Gastrocnemius medialis (tissue), 4 donors: Measurements from ENCODE around the gene ELAVL4.

ENCODE experiments used
- POLR2A ChIP-seq, 2 donors: fragments of 450-650 bp; IDR thresholded peaks; one replicate each; pipeline ENCODE4 v1.6.1; 2017; ENCODE audit warnings: antibody characterized with exemption in 2 of 2, mild to moderate bottlenecking in 2 of 2, moderate library complexity in 2 of 2
- TF ChIP-seq, protein P1 (sequence below), 5 experiments: fragments of 450-650 bp in 3 of 5; fragments of 200-600 bp in 2 of 5; sonication (generic) in 2 of 5; IDR thresholded peaks in 4 of 5; conservative IDR thresholded peaks in 1 of 5; 1 replicate in 4 of 5; 2 replicates in 1 of 5; pipeline ENCODE4 v1.5.1; 2016 to 2019; ENCODE audit warnings: antibody characterized with exemption in 5 of 5, mild to moderate bottlenecking in 3 of 5, moderate library complexity in 3 of 5

- TF ChIP-seq, protein P1, sequence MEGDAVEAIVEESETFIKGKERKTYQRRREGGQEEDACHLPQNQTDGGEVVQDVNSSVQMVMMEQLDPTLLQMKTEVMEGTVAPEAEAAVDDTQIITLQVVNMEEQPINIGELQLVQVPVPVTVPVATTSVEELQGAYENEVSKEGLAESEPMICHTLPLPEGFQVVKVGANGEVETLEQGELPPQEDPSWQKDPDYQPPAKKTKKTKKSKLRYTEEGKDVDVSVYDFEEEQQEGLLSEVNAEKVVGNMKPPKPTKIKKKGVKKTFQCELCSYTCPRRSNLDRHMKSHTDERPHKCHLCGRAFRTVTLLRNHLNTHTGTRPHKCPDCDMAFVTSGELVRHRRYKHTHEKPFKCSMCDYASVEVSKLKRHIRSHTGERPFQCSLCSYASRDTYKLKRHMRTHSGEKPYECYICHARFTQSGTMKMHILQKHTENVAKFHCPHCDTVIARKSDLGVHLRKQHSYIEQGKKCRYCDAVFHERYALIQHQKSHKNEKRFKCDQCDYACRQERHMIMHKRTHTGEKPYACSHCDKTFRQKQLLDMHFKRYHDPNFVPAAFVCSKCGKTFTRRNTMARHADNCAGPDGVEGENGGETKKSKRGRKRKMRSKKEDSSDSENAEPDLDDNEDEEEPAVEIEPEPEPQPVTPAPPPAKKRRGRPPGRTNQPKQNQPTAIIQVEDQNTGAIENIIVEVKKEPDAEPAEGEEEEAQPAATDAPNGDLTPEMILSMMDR (IDR thresholded peaks at IDR 0.05 in 4 of 5, conservative IDR thresholded peaks at IDR 0.05 in 1 of 5), result no peak
- no peak for TF ChIP-seq POLR2A (IDR thresholded peaks at IDR 0.05)
These were observed 122.5 kb downstream of the ELAVL4 start for GRCh38 chr1:50231209-50231608.
